ENCODE results near the gene MGAT1.

MGAT1 gene

GRCh38 chr5:180802325-180803180, at the start of gene MGAT1:
Gene MGAT1, minus strand, starts transcription at chr5:180802806. Its CDS starts 9,835 bp downstream, at chr5:180792971.
- in situ Hi-C loops (cut with HindIII; ENCODE audit: low pct_ligation_motif_present, low sequenced_read_pairs): no loop called here
- no peak for TF ChIP-seq CTCF (IDR thresholded peaks at IDR 0.05; ENCODE audit: low read depth, low read length, missing control alignments)
- peak within 1 kb of the TSS; percentile 98 for H3K27ac ChIP-seq
- peak within 1 kb of the TSS; percentile 97 for H3K4me3 ChIP-seq (ENCODE audit: low read depth, low read length)
- H3K36me3 ChIP-seq (replicated peaks): peaks cover 2% of the 10 kb centered on the region
- DNase-seq: peak; percentile 71
- H3K27me3 ChIP-seq (replicated peaks): no peaks in the 10 kb centered on the region

- Histone ChIP-seq H3K36me3 (replicated peaks) (peaks cover 39% of the 10 kb centered on the region), H3K27me3 (replicated peaks) (no peaks in the 10 kb centered on the region), H3K4me3 (ENCODE audit: low read depth, low read length) (no peak overlapping the region), H3K27ac (no peak overlapping the region)
- in situ Hi-C loops (cut with HindIII; ENCODE audit: low pct_ligation_motif_present, low sequenced_read_pairs): no loop called here
- no peak for DNase-seq
- TF ChIP-seq CTCF (IDR thresholded peaks at IDR 0.05; ENCODE audit: low read depth, low read length, missing control alignments): no peak
Observed at GRCh38 chr5:180850434-180851078, 48.0 kb upstream of the MGAT1 start.

GRCh38 chr5:180849827-180850226, 47.2 kb upstream of the MGAT1 start:
- H3K4me3 ChIP-seq (ENCODE audit: low read depth, low read length): no peak overlapping the region
- in situ Hi-C loops (cut with HindIII; ENCODE audit: low pct_ligation_motif_present, low sequenced_read_pairs): no loop called here
- peaks cover 37% of the 10 kb centered on the region for H3K36me3 ChIP-seq (replicated peaks)
- TF ChIP-seq CTCF (IDR thresholded peaks at IDR 0.05; ENCODE audit: low read depth, low read length, missing control alignments): no peak
- no peak for DNase-seq
- no peaks in the 10 kb centered on the region for H3K27me3 ChIP-seq (replicated peaks)
- H3K27ac ChIP-seq: no peak overlapping the region

- in situ Hi-C loops (cut with HindIII; ENCODE audit: low pct_ligation_motif_present, low sequenced_read_pairs): no loop called here
- DNase-seq: no peak
- TF ChIP-seq CTCF (IDR thresholded peaks at IDR 0.05; ENCODE audit: low read depth, low read length, missing control alignments): no peak
- H3K27me3 ChIP-seq (replicated peaks): no peaks in the 10 kb centered on the region
- H3K27ac ChIP-seq: no peak overlapping the region
- H3K36me3 ChIP-seq (replicated peaks): peaks cover 37% of the 10 kb centered on the region
- no peak overlapping the region for H3K4me3 ChIP-seq (ENCODE audit: low read depth, low read length)
Observed at GRCh38 chr5:180848878-180849277, 46.3 kb upstream of the MGAT1 start.

GRCh38 chr5:180848265-180848664, 45.7 kb upstream of the MGAT1 start:
- no peak for TF ChIP-seq CTCF (IDR thresholded peaks at IDR 0.05; ENCODE audit: low read depth, low read length, missing control alignments)
- Histone ChIP-seq H3K36me3 (replicated peaks) (peaks cover 37% of the 10 kb centered on the region), H3K27me3 (replicated peaks) (no peaks in the 10 kb centered on the region), H3K27ac (no peak overlapping the region), H3K4me3 (ENCODE audit: low read depth, low read length) (no peak overlapping the region)
- DNase-seq: no peak
- in situ Hi-C loops (cut with HindIII; ENCODE audit: low pct_ligation_motif_present, low sequenced_read_pairs): no loop called here
